Left renal pelvis (tissue), 4 donors: Measurements from ENCODE around the gene USP17L22. TPM values are rescaled to one million over a fixed set of nuclear protein-coding genes. Genes with fewer than 3 reads are reported as not detected.
"Not testable (repeated sequence)": the region's sequence is repeated elsewhere in the genome, so short reads cannot be mapped to it uniquely, and the experiment has no call there.

Experiments used
- DNase-seq, 4 donors: peaks; one replicate each; pipeline ENCODE4 v3.0.0-alpha.2; 2013; ENCODE audit warnings: low read depth in 4 of 4, low spot score in 3 of 4
- polyA plus RNA-seq, 4 donors: library from polyadenylated mRNA; unstranded; fragments of 120-200 nt; gene quantifications; one replicate each; pipeline ENCODE4 v1.2.1, GENCODE V29; 2013; ENCODE audit not compliant: insufficient read length in 4 of 4

Gene USP17L22
- not detected for polyA plus RNA-seq

GRCh38 chr4:9267319-9267718, at the start of gene USP17L22:
USP17L22 (plus strand) TSS chr4:9267619; CDS start chr4:9267619, 0 bp downstream.
- not testable (repeated sequence) for DNase-seq

- DNase-seq = not testable (repeated sequence)
Observed at GRCh38 chr4:9219852-9220251, 47.6 kb upstream of the USP17L22 start, which contains the start of gene USP17L12. USP17L12 (plus strand) TSS chr4:9220152; CDS start chr4:9220152, 0 bp downstream.

- not testable (repeated sequence) for DNase-seq
Observed at GRCh38 chr4:9224596-9224995, 42.8 kb upstream of the USP17L22 start, which contains the start of gene USP17L13. USP17L13 (plus strand) TSS chr4:9224896; CDS start chr4:9224896, 0 bp downstream.

GRCh38 chr4:9230249-9230648, 37.2 kb upstream of the USP17L22 start:
- not testable (repeated sequence) for DNase-seq

- DNase-seq = not testable (repeated sequence)
Observed at GRCh38 chr4:9234085-9234484, 33.3 kb upstream of the USP17L22 start, which contains the start of gene USP17L15. USP17L15 (plus strand) TSS chr4:9234385; CDS start chr4:9234385, 0 bp downstream.

- DNase-seq = not testable (repeated sequence)
Observed at GRCh38 chr4:9238461-9238860, 29.0 kb upstream of the USP17L22 start.

GRCh38 chr4:9243579-9243978, 23.8 kb upstream of the USP17L22 start, which contains the start of gene USP17L17:
USP17L17 (plus strand) TSS chr4:9243879; CDS start chr4:9243879, 0 bp downstream.
- DNase-seq = not testable (repeated sequence)

- not testable (repeated sequence) for DNase-seq
Observed at GRCh38 chr4:9247953-9248680, 19.3 kb upstream of the USP17L22 start, which contains the start of gene USP17L18. USP17L18 (plus strand) TSS chr4:9248630; CDS start chr4:9248630, 0 bp downstream.

GRCh38 chr4:9253078-9253477, 14.3 kb upstream of the USP17L22 start, which contains the start of gene USP17L19:
USP17L19 (plus strand) TSS chr4:9253378; CDS start chr4:9253378, 0 bp downstream.
- DNase-seq = not testable (repeated sequence)

- DNase-seq = not testable (repeated sequence)
Observed at GRCh38 chr4:9257824-9258223, 9.6 kb upstream of the USP17L22 start, which contains the start of gene USP17L20. USP17L20 (plus strand) TSS chr4:9258124; CDS start chr4:9258124, 0 bp downstream.

GRCh38 chr4:9262572-9262971, 4.8 kb upstream of the USP17L22 start, which contains the start of gene USP17L21:
USP17L21 (plus strand) TSS chr4:9262872; CDS start chr4:9262872, 0 bp downstream.
- DNase-seq = not testable (repeated sequence)

- not testable (repeated sequence) for DNase-seq
Observed at GRCh38 chr4:9271719-9272118, 4.3 kb downstream of the USP17L22 start.

Other genes starting within 250 kb of the USP17L22 start
- gene FAM90A26, start 97.2 kb upstream of the USP17L22 start, polyA plus RNA-seq = under 1 TPM in 1 of 4 donors, not detected in 3; 0.06 TPM
- not detected for gene USP17L10, start 57.0 kb upstream of the USP17L22 start, polyA plus RNA-seq
- gene USP17L11, start 52.2 kb upstream of the USP17L22 start, polyA plus RNA-seq = not detected
- not detected for gene USP17L12, start 47.5 kb upstream of the USP17L22 start, polyA plus RNA-seq
- not detected for gene USP17L13, start 42.7 kb upstream of the USP17L22 start, polyA plus RNA-seq
- gene USP17L15, start 33.2 kb upstream of the USP17L22 start, polyA plus RNA-seq = not detected
- not detected for gene USP17L17, start 23.7 kb upstream of the USP17L22 start, polyA plus RNA-seq
- gene USP17L18, start 19.0 kb upstream of the USP17L22 start, polyA plus RNA-seq = not detected
- gene USP17L19, start 14.2 kb upstream of the USP17L22 start, polyA plus RNA-seq = not detected
- not detected for gene USP17L20, start 9.5 kb upstream of the USP17L22 start, polyA plus RNA-seq
- not detected for gene USP17L21, start 4.7 kb upstream of the USP17L22 start, polyA plus RNA-seq
- gene USP17L24, start 57.5 kb downstream of the USP17L22 start, polyA plus RNA-seq = not detected
- gene USP17L25, start 62.3 kb downstream of the USP17L22 start, polyA plus RNA-seq = not detected
- gene USP17L26, start 67.0 kb downstream of the USP17L22 start, polyA plus RNA-seq = not detected
- not detected for gene USP17L5, start 71.8 kb downstream of the USP17L22 start, polyA plus RNA-seq
- not detected for gene USP17L27, start 76.5 kb downstream of the USP17L22 start, polyA plus RNA-seq
- not detected for gene USP17L28, start 81.3 kb downstream of the USP17L22 start, polyA plus RNA-seq
- not detected for gene USP17L29, start 86.0 kb downstream of the USP17L22 start, polyA plus RNA-seq
- gene USP17L30, start 95.5 kb downstream of the USP17L22 start, polyA plus RNA-seq = not detected
- not detected for gene DEFB131A, start 176.8 kb downstream of the USP17L22 start, polyA plus RNA-seq